Testis (tissue), 2 donors: ENCODE results near the gene BCL7B.

Experiments
- POLR2A ChIP-seq: fragments of 450-650 bp; IDR thresholded peaks from one replicate; pipeline ENCODE4 v1.6.1; 2017; ENCODE audit warnings: antibody characterized with exemption, mild to moderate bottlenecking, moderate library complexity
- TF ChIP-seq, protein P1 (sequence below), 3 experiments: fragments of 450-650 bp in 2 of 3; fragments of 200-600 bp in 1 of 3; sonication (generic) in 1 of 3; IDR thresholded peaks; one replicate each; pipeline ENCODE4 v1.5.1; 2016 to 2019; ENCODE audit warnings: antibody characterized with exemption in 3 of 3, mild to moderate bottlenecking in 2 of 3, moderate library complexity in 1 of 3

DNA sequence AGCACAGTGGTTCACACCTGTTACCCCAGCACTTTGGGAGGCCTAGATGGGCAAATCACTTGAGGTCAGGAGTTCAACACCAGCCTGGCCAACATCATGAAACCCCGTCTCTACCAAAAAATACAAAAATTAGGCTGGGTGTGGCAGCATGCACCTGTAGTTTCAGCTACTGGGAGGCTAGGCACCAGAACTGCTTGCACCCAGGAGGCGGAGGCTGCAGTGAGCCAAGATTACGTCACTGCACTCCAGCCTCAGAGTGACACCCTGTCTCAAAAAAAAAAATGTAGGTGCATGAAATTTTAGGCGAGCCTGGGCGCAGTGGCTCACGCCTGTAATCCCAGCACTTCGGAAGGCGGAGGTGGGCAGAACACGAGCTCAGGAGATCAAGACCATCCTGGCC lies 9.6 kb downstream of the BCL7B start:
- no peak for TF ChIP-seq POLR2A
- TF ChIP-seq, protein P1, sequence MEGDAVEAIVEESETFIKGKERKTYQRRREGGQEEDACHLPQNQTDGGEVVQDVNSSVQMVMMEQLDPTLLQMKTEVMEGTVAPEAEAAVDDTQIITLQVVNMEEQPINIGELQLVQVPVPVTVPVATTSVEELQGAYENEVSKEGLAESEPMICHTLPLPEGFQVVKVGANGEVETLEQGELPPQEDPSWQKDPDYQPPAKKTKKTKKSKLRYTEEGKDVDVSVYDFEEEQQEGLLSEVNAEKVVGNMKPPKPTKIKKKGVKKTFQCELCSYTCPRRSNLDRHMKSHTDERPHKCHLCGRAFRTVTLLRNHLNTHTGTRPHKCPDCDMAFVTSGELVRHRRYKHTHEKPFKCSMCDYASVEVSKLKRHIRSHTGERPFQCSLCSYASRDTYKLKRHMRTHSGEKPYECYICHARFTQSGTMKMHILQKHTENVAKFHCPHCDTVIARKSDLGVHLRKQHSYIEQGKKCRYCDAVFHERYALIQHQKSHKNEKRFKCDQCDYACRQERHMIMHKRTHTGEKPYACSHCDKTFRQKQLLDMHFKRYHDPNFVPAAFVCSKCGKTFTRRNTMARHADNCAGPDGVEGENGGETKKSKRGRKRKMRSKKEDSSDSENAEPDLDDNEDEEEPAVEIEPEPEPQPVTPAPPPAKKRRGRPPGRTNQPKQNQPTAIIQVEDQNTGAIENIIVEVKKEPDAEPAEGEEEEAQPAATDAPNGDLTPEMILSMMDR (IDR thresholded peaks at IDR 0.05), result no peak
